Lower lobe of right lung (tissue), 2 donors: ENCODE data around the gene CHI3L1. TPM values are rescaled to one million over a fixed set of nuclear protein-coding genes. Genes with fewer than 3 reads are reported as not detected.

ENCODE experiments used
- ATAC-seq, 2 donors: fragments of 200-7000 bp; cut with Tn5 transposase; one replicate each; pipeline ENCODE4 v1.9.1; 2020 to 2022; ENCODE audit warnings: mild to moderate bottlenecking in 2 of 2, moderate library complexity in 2 of 2
- DNase-seq: peaks from one replicate; pipeline ENCODE4 v3.0.0-alpha.2; 2020
- H3K27ac ChIP-seq: fragments of 200-600 bp; one replicate; pipeline ENCODE4 v1.8.0; 2022
- H3K27me3 ChIP-seq: fragments of 200-600 bp; one replicate; pipeline ENCODE4 v1.8.0; 2022; ENCODE audit warnings: low read depth
- H3K36me3 ChIP-seq: fragments of 200-600 bp; one replicate; pipeline ENCODE4 v1.8.0; 2022; ENCODE audit warnings: mild to moderate bottlenecking
- H3K4me1 ChIP-seq: fragments of 200-600 bp; one replicate; pipeline ENCODE4 v1.8.0; 2022
- H3K4me3 ChIP-seq: fragments of 200-600 bp; one replicate; pipeline ENCODE4 v1.8.0; 2022; ENCODE audit warnings: mild to moderate bottlenecking
- H3K9me3 ChIP-seq: fragments of 200-600 bp; one replicate; pipeline ENCODE4 v1.8.0; 2022
- CTCF ChIP-seq: fragments of 200-600 bp; IDR thresholded peaks from one replicate; pipeline ENCODE4 v1.8.0; 2022; ENCODE audit warnings: antibody characterized with exemption, mild to moderate bottlenecking
- intact Hi-C: fragments of 100-400 bp; cut with DNase I; formaldehyde crosslinking; loops from one replicate; pipeline ENCODE4 v1.11.0; 2022
- total RNA-seq: library from RNA; stranded (reverse); fragmentation: NEBNext Ultra II Directional; extraction: Animal tissue kit (Norgen Biotek cat#: 25700); gene quantifications from one replicate; pipeline ENCODE4 v1.2.1, GENCODE V29; 2021
- donor health status: DM: no; HTN: yes; CAD: no; lungs with severe emphysema.

Gene CHI3L1
- total RNA-seq, 1 donor from 2014 or later = 22.2 TPM

- TF ChIP-seq CTCF = no peak
- no peak overlapping the region for H3K27ac ChIP-seq
- no peak for DNase-seq
- no peak for ATAC-seq
- H3K4me3 ChIP-seq = no peak overlapping the region
- no peaks in the 10 kb centered on the region for H3K36me3 ChIP-seq
- H3K4me1 ChIP-seq = no peaks in the 10 kb centered on the region
- intact Hi-C loops = no loop called here
- H3K9me3 ChIP-seq = no peaks in the 10 kb centered on the region
- H3K27me3 ChIP-seq = no peaks in the 10 kb centered on the region
Observed at GRCh38 chr1:203139976-203140475, 46.5 kb downstream of the CHI3L1 start.

GRCh38 chr1:203138066-203138465, 48.4 kb downstream of the CHI3L1 start:
- Histone ChIP-seq H3K4me3 (no peak overlapping the region), H3K9me3 (no peaks in the 10 kb centered on the region), H3K27ac (no peak overlapping the region), H3K36me3 (no peaks in the 10 kb centered on the region), H3K4me1 (peaks cover 12% of the 10 kb centered on the region), H3K27me3 (no peaks in the 10 kb centered on the region)
- no peak for TF ChIP-seq CTCF
- DNase-seq (no peak), ATAC-seq (no peak)
- intact Hi-C loops = no loop called here

GRCh38 chr1:203137324-203137723, 49.2 kb downstream of the CHI3L1 start:
- intact Hi-C loops = no loop called here
- no peak for TF ChIP-seq CTCF
- Histone ChIP-seq H3K4me3 (no peak overlapping the region), H3K4me1 (peaks cover 12% of the 10 kb centered on the region), H3K9me3 (no peaks in the 10 kb centered on the region), H3K36me3 (no peaks in the 10 kb centered on the region), H3K27me3 (no peaks in the 10 kb centered on the region), H3K27ac (no peak overlapping the region)
- ATAC-seq (no peak), DNase-seq (no peak)

GRCh38 chr1:203136409-203137042, 50.0 kb downstream of the CHI3L1 start:
- no peak for TF ChIP-seq CTCF

GRCh38 chr1:203135636-203136305, 50.7 kb downstream of the CHI3L1 start:
- H3K27me3 ChIP-seq = peaks cover 4% of the 10 kb centered on the region
- DNase-seq (no peak), ATAC-seq (no peak)
- no peak overlapping the region for H3K27ac ChIP-seq
- H3K4me3 ChIP-seq = no peak overlapping the region
- no peaks in the 10 kb centered on the region for H3K36me3 ChIP-seq
- peaks cover 13% of the 10 kb centered on the region for H3K4me1 ChIP-seq
- no peaks in the 10 kb centered on the region for H3K9me3 ChIP-seq
- no peak for TF ChIP-seq CTCF
- intact Hi-C loops = no loop called here

More at GRCh38 chr1:203136409-203137042, 50.0 kb downstream of the CHI3L1 start:
- peaks cover 12% of the 10 kb centered on the region for H3K4me1 ChIP-seq
- DNase-seq (no peak), ATAC-seq (no peak)
- H3K36me3 ChIP-seq = no peaks in the 10 kb centered on the region
- H3K9me3 ChIP-seq = no peaks in the 10 kb centered on the region
- intact Hi-C loops = no loop called here
- no peak overlapping the region for H3K4me3 ChIP-seq
- peaks cover 3% of the 10 kb centered on the region for H3K27me3 ChIP-seq
- no peak overlapping the region for H3K27ac ChIP-seq
